HepG2 (cell line): Measurements from ENCODE around the gene ZNF121.

ENCODE experiments used
- HMGA1 ChIP-seq: sonication (generic); formaldehyde crosslinking; conservative IDR thresholded peaks from 2 replicates; pipeline ENCODE4 v1.4.0; 2020; ENCODE audit warnings: missing genetic modification reagents
- NPAS2 ChIP-seq: sonication (generic); formaldehyde crosslinking; IDR thresholded peaks from 2 replicates; pipeline ENCODE4 v1.8.0; 2022; ENCODE audit warnings: mild to moderate bottlenecking, missing genetic modification reagents, borderline replicate concordance
- NR1H2 ChIP-seq: sonication (generic); formaldehyde crosslinking; IDR thresholded peaks from 2 replicates; pipeline ENCODE4 v1.8.1; 2022; ENCODE audit warnings: low read depth, missing genetic modification reagents, borderline replicate concordance
- PPARG ChIP-seq: conservative IDR thresholded peaks from 2 replicates; pipeline ENCODE4 v1.6.1; 2016; ENCODE audit warnings: missing biosample characterization, missing genetic modification reagents
- ZNF232 ChIP-seq: sonication (generic); formaldehyde crosslinking; IDR thresholded peaks from 2 replicates; pipeline ENCODE4 v1.4.0; 2020; ENCODE audit warnings: missing genetic modification reagents, borderline replicate concordance
- ZSCAN29 ChIP-seq: sonication (generic); formaldehyde crosslinking; conservative IDR thresholded peaks from 2 replicates; pipeline ENCODE4 v1.4.0; 2020; ENCODE audit warnings: mild to moderate bottlenecking, missing genetic modification reagents
- TF ChIP-seq, protein P1 (sequence below): sonication (generic); IDR thresholded peaks from 2 replicates; pipeline ENCODE4 v1.6.1; 2016; ENCODE audit warnings: low read depth, borderline replicate concordance

DNA sequence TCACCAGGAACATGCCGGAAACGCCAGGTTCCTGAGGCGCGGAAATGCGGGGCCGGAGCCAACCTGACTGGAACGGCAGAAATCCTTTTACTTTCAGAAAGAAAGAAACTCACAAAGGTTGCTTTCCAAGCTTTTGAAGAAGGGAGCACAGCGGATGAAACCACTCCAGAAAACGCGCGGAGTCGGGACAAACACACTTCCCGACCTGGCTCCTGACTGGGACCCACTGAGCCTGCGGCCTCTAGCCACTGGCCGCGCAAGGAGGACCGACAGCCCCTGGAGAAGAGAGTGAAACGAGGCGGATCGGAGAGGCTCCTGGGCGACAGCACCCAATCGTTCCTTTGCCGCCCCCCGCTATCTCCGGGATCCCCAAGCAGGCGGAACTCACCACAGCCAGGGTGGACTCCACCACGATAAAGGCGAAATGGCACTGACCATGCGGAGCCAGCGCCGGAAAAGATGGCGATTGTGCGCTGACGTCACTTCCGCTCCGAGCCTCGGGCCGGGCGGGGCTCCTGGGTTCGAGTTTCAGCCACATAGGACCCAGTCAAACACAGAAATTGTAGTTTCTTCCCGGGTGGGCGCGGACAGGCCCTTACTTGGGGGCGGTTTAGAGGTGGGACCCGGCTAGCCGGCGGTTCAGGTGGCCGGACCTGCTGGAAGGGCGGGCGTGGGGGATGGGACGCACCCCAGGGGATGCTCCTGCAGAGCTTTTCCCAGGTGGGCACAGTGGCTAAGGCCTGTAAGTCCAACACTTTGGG lies at the start of gene ZNF121:
- TF ChIP-seq HMGA1 (CRISPR knock-in tag): no peak
- TF ChIP-seq ZSCAN29: no peak
- TF ChIP-seq, protein P1, sequence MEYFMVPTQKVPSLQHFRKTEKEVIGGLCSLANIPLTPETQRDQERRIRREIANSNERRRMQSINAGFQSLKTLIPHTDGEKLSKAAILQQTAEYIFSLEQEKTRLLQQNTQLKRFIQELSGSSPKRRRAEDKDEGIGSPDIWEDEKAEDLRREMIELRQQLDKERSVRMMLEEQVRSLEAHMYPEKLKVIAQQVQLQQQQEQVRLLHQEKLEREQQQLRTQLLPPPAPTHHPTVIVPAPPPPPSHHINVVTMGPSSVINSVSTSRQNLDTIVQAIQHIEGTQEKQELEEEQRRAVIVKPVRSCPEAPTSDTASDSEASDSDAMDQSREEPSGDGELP: no peak
- peak; percentile 91 for TF ChIP-seq ZNF232 (CRISPR knock-in tag)
- TF ChIP-seq NPAS2 (CRISPR knock-in tag): no peak
- TF ChIP-seq NR1H2 (CRISPR knock-in tag): no peak
- no peak for TF ChIP-seq PPARG
